Measurements from ENCODE around the gene HOXA3.

HOXA3 gene

DNA sequence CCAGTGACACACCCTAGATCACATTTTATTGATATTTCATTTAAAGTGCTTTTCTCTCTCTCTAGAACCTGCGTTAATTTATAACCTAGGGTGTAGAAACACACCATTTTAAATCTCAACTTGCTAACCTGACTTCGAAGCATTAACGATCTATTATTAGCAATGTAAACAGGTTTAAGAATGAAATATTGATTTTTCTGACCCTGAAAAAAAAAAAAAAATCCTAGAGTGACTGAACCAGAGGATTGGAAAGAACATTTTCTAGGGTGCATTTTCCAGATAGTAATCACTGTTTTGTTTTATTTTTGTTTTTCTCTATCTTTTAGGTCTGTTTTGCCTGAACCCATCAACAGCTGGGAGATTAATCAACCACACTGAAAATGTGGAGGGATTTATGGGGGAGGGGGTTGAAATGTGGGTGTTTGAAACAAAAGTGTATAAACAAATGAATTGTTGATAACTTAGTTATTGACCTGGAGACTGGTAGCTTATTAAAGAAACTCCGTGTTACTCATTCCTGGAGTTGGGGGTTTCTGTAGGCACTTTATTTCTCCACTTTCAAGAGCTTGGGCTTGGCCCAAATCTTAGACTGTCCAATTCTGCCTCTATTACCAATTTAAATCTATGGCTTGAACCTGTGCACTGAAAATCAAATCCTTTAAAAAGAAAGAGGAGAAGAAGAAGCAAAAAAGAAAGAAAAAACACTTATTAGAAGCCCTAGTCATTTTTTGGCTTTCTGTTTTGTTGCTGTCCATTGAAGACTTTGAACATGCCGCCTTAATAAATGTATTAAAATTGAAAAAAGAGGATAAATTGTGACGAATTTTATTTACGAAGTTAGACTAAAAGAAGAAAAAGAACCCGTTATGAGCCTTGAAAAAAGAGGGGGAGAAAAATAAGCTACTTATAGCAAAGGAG is 52.7 kb downstream of the HOXA3 start:
- no peak for DNase-seq

DNA sequence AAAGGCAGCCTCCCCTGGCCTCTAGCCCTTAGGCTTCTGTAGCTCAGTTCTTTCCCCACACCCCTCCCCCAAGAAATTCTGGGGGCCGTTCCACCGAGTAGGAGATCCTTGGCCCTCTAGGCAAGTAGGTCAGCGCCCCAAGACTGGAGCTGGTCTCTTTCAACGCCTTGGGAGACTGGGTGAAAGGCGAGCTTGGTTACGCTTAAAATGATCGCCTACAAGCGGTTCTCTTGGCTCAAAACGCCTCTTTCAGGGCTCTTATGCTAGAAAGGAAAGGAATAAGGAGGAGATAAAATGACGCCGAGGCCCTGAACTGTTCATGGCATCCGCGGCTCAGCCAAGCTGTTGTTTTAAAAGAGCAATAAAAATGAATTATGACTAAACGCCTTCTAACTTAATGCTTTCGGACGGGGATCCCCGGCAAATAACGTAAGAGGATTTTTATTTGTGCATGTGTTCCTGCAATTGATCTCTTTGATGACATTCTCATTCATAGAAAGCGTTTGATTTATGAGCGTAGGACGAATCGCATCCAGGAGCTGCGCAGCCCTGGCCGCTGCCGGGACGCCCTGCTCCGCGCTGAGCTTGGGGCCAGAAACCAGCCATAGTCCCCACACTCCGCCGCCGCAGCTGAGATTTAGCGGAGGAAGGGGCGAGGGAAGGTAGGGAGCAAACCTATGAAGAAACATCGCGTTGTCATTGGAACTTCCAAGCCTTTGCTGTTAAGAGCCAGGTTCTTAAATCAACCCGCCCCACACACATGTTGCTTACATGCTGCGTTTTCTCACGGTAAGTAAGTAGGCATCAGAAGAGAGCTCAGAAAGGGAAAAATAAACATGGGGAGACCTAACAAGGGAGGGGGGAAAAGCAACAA is 53.6 kb downstream of the HOXA3 start:
- DNase-seq: no peak

DNA sequence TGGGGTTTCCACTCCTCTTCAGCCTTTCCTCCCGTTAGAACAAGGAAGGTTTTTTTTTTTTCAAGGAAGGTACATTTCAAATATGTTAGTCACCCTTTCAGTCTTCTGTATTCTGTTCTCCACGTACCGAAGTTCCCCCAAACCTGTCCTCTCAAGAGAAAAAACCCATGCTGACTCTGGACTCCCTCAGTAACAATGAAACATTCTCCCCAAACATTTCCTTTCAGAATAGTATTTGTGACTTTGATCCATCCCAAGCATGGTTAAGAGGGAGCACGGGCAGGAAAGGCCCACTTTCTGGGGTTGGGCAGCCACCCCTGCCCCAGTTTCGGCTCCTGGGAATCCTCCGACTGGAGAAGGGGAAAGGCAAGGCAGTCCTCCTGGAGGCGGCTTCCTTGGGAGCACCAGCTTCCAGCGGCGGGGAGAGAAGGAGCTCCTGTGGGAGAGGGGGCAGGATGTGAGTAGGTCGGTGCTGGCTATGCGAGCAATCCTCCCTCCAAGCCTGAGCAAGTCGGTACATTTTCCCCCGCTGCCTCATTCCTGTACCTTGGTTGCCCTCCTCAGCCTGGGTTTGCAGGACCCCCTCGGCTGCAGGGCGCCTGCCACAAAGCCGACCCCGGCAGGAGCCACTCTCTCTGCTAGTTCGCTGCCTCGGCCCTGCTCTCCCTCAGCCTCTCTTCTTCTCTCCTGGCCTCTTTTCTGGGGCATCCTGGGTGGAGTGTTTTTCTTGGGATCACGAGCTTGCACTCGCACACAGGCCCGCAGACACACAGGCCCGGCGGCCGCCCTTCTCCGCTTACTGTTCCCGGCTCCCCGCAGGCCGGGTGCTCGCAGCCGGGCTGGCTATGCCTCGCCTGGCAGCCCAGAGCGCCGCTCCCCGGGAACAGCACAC is 54.5 kb downstream of the HOXA3 start:
- no peak for DNase-seq

DNA sequence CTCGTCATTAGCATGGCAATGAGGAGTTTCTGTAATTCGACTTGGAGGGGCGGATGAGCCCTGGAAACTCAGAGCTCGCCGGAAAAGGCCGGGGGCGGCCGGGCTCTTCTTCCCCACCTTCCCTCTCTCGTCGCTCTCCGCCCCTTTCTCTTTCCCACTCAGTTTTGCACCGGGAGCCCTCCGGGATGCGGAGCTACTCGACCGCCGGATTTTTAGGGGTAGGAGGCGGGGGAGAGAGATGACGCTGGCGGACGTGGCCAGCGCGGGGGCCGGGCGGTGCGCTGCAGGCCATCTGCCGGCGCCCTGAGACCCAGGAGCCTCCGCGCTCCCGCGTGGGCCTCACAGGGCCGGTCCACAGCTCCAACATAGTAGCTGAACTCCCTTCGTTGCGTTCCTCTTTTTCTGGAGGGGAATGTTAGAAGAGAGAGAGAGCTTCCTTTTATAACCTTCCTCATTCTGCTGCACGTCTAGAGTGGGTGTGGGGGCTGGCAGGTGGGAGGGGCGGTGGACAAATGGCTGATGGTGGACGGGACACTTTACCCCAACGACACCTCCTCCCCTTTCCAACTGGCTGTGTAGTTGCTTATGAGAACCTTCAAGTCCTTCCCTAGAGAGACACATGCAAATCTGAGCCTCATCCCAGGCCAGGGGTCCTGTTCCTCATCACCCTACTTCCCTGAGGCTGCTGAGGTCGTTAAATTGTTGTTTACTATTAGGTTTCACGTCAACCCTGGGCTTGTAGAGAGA is 55.4 kb downstream of the HOXA3 start:
- DNase-seq: no peak

DNA sequence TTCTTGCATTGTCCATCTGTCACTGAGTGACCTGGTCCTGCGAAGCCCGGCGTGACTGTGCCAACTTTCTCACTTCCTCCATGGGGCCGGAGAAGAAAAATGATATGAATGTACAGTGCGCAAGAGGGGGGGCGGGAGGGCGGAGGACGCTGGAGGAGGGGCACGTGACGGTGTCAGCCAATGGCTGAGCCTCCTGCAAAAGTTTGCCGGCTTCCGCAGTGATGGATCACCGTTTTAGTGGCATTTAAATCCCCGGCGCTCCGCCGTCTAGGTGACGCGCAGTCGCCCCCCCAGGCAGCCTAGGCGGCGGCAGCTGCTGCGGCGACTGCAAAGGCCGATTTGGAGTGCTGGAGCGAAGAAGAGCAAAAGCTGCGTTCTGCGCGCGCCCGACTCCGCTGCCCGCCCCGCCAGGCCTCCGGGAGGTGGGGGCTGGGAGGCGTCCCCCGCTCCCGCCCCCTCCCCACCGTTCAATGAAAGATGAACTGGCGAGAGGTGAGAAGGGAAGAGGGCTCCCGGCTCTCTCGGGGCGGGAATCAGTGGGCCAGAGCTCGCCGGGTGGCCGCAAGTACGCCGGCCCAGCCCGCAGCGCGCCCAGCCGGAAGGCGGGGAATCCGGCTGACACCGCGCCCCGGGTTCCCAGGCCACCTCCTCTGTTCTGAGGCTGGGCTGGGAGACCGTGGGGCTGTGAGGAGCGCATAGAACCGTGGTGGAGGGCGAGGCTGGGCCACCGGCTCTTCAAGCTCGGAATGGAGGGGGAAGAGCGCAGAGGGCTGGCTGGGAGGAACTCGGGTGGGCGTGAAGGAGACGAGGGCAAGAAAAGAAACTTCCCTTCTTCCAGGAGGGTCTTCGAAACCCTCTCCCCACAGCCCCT is 56.3 kb downstream of the HOXA3 start, which contains the start of gene HOXA1:
Gene HOXA1 (minus strand): TSS at position 104 of the 871 bp plus-strand sequence. CDS start 88 bp downstream, at position 16.
- peak; percentile 84 for DNase-seq

DNA sequence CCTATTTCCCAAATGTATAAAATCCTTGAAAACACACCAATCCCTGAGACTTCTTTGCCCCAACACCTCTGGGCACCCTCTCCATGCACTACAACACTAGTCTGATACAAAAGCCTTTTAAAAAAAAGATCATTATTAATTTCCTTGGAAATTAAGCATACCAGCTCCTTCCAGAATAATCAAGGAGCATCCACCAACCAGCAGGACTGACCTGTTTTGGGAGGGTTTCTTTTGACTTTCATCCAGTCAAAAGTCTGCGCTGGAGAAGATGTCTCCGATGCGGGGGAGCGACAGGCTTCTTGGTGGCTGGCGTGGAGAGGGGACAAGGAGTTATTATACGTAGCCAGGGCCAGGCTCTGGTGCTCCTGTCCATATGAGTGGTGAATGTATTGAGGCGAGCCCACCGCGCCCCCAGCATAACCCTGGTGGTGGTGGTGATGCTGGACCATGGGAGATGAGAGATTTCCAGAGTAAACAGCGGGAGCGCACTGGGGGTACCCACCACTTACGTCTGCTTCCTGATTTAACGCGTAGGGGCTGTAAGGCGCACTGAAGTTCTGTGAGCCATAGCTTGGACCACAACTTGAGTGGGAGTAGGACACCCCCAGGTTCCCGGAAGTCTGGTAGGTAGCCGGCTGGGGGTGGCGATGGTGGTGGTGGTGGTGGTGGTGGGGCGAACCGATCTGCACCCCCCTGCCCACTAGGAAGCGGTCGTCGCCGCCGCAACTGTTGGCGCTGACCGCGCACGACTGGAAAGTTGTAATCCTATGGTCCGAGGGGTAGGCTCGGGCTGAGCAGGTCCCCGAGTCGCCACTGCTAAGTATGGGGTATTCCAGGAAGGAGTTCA is 57.1 kb downstream of the HOXA3 start:
- no peak for DNase-seq

DNA sequence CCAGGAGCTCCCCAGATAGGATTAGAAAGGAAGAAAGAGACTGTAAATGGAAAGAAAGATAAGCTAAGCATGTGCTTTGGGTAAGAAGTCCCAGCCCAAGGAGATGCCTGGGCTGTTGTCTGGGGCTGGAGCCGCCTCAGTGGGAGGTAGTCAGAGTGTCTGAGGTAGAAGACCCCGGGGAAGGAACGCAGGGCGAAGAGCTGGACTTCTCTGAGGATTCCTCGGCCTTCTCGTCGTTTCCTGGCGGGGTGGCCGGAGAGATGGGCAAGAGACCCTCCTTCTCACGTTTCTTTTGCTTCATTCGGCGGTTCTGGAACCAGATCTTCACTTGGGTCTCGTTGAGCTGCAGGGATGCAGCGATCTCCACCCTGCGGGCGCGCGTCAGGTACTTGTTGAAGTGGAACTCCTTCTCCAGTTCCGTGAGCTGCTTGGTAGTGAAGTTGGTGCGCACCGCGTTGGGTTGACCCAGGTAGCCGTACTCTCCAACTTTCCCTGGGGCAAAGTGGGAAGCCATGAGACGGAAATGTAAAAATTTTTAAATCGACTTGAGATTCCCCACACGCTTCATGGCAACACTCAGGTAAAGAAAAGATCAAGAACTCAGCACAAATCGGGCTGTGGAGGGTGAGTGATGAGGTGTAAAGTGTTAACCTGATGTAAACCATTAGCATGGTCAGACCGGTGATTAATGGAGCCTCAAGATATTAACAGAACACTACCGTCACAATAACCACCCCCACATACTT is 57.9 kb downstream of the HOXA3 start:
- DNase-seq: no peak

DNA sequence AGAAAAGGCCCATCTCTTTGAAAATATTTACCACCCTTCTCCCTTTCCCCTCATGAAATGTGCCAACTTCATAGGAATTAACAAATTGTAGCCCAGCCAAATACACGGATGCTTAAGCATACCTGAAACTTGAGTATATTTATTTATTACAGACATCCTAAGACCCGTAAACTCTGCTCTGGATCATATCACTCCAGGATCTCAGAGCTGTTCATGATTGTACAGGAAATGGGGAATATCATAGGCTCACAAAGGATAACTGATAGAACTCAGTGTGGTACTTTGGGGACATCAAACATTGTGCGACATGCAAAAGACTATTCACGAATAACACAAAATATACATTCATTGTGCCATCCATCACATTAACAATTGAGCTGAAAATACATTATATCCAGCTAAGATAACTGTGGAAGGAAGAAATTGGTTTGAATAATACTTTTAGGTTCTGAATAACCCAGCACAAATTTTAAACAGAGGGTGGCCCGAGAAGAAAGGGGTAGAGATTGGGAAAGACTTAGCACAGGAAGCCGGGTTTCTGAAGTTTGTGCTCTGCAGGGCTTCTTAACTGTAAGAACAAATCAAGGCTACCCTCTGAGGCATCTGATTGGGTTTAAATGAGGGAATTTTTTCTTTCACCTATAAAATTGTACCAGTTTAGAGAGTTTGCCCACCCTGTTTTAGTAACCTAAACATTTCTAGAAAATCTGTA is 59.0 kb downstream of the HOXA3 start:
- DNase-seq: no peak

DNA sequence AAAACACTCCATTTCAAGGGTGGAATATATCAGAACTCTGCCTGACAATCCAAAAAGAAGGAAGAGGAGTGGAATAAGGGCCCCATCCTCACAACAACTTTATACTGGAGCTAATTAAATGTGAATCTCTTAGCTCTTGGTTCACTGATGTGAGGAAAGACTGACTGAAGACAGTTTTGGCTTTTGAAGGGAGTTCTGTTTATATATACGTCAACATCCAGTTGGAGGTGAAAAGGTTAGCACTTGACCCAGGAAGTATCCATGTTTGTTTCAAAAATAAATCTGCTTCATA is 59.6 kb downstream of the HOXA3 start:
- DNase-seq: no peak

DNA sequence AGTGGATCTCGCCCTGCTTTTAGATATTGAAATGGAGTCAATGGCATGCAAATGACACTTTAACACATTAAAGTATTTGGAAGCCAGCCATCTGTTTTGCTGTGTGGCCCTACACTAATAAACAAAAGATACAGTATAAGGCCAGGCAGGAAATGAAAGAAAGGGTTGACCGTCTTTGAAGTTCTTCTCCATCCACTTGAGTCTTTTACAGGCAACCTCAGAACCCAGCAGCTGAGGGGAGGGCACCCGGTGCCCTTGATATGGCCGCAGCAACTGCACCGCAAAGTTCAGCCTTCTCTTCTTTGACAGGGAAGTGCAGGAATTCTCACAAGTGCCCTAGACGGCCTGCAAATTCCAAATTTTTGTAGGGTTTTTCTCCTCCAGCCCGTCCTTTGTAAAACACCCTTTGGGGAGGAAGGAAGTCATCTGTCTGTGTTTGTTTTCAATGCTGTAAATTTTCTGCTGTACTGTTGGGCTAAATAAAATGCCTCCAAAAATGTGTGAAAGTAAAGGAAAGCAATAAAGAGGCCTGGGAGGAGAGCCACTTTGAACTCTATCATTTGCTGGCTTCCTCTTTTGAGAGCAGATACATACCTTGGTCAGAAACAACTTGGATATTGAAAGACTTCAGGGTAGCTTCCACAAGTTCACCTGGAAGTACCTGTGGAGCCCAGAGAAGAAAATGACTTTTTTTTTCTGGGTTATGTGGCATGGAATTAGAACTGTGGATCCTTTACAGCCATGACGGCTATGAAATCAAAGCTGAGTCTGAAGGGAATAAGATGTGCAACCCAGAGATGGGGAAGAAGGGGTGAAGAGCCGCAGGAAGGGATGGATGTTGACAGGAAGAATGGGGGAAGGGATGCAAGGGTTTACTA is 60.2 kb downstream of the HOXA3 start:
- no peak for DNase-seq

DNA sequence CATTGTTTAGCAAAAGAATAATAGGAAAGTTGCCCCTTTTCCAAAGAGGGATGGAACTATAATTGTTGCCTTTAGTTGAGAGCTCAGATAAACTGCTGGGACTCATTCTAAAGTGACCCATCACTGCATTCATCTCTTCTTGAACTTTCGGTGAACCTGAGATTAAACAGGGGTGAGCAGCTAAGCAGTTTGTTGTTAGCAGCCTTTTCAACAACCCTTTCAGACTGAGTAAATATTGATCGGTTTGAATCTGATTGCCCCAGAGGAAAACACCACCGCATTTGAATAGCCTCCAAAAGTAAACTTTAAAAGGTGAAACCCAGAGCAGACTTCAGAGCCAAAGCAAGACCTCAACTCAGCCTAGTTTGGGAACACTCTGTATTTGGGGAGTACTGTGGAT is 61.3 kb downstream of the HOXA3 start:
- DNase-seq: peak; percentile 55

DNA sequence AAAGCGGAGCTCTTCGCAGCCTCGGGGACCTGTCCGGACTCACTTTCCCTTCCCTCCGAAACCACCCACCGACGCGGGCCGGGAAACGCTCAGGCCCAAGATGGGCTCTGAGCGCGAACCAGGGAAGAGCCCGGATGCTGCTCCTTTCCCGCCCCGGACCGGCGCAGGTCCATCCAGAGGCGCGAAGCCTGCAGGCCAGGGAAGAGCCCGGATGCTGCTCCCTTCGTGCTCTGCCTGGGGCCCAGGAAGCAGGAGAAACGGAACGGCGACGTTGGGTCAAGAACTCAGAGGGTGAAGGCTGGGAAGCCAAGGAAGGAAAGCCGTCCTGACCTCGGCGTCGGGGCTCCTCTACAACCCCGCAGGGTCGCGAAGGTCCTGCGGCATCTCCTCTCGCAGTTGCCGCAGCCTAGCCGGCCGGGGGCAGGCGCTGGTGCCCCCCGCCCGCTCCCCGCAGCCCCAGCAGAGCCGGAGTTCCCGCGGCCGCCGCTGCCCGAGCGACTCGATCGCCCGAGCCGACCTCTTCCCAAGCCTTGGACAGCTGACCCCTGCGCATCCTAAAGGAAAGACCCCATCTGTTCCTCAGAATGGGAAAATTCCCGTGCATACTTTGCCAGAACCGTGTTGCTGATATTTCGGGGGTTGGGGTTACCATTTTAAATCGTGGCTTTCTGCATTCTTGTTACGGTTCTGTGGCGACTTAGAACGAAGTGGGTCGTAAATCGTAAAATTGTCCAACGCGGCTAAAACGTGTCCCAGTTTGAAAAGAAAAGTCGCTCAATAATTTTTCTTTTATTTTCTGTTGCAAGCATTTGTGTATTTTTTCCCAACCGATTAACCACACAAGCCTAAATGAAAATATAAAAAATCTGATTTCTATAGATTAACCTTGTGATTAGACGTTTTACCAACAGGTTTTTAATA is 64.1 kb downstream of the HOXA3 start:
- DNase-seq: no peak

DNA sequence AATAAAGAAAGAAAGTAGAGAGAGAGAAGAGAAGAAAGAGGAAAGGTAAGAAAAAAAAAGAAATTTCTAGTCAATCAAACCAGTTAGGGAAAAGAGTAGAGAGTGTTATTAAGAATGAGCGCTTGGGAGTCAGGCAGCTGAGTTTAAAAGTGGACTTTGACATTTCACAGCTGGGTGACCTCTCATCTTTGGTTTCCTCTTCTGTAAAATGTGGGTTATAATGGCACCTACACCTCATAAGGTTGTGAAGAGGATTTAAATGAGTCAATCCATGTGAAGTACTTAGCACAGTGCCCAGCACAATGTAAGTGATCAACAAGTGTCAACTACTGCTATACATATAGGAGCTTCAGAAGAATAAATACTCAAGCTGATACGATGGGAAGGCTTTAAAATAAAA is 68.7 kb downstream of the HOXA3 start:
- DNase-seq: peak; percentile 15

DNA sequence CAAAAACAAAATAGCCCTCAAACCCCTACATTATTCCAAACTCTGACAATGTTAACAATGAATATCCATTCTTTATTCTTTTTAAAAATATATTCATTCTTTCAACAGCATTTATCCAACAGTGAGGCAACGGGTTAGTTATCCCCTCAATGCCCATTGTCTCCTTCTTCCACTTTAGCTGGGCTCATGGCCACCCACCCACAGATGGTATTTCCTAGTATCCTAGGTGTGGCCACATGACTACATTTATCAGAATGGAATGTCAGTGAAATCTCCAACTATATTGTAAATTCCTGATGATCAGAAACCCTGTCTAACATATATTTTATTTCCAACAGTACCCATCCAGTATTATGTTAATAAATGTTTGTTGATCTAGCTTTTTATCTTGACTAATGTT is 70.2 kb downstream of the HOXA3 start:
- DNase-seq: no peak

DNA sequence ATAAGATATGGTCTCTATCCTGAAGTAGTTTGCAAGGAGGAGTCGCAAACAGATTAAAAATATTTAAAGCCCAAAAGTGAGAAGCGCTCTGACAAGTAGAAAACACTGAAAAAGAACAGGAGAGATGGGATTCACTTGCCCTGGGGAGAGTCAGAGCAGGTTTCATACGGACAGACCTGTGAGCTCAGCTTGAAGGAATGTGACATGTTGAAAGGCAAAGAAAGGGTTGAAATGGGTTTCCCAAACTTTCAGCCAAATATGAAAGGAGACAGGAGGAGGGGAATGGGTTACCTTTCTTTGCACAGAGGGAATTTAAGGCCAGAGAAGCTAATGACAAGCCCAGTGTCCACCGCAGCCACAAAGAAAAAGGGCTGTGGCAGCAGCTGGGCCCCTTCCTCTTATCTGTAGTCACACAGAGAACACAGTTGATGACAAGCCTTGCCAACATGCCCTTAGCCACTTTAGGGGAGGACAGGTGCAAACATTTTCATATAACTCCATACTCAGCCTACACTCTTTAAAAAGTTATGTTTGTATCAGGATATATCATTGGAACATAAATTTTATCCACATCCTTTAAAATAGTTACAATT is 71.4 kb downstream of the HOXA3 start:
- no peak for DNase-seq
